HepG2 (cell line): ENCODE measurements around the gene MYL4. TPM values are rescaled to one million over a fixed set of nuclear protein-coding genes. Genes with fewer than 3 reads are reported as not detected.

Experiments
- ATAC-seq: fragments of 200-7000 bp; cut with Tn5 transposase; 3 replicates; pipeline ENCODE4 v1.9.1; 2020; ENCODE audit warnings: mild to moderate bottlenecking, moderate library complexity
- BruUV-seq: library from RNA; stranded (reverse); fragments of 400-500 nt; replicated peaks from 2 replicates; lab custom pipeline; 2021; lab: Mats Ljungman, UMichigan
- CTCF ChIA-PET: fragments of 300-600 bp; formaldehyde crosslinking; extraction: SDS; loops from one replicate; lab custom pipeline; 2021; ENCODE audit warnings: low total read pairs, inconsistent platforms, low intra/inter-chr PET ratio; lab: Yijun Ruan, JAX
- POLR2A ChIA-PET: fragments of 350-600 bp; sonication (Branson Sonifier 250); formaldehyde crosslinking; loops from one replicate; lab custom pipeline; 2020; ENCODE audit warnings: antibody characterized with exemption, inconsistent platforms; lab: Yijun Ruan, JAX
- DNase-seq: peaks from one replicate; pipeline ENCODE4 v3.0.0-alpha.2; 2015; ENCODE audit warnings: low spot score
- FAIRE-seq: peaks from 3 replicates; lab custom pipeline; 2011; peaks lifted over from hg19 to GRCh38; lab: Jason Lieb, UNC
- H2AFZ ChIP-seq: one replicate; pipeline ENCODE4 v1.6.1; 2011; ENCODE audit warnings: low read length, inconsistent platforms
- H3K27ac ChIP-seq: fragments of 300-600 bp; 3 replicates; pipeline ENCODE4 v1.8.0; 2011; ENCODE audit warnings: mixed run types, mild to moderate bottlenecking, mixed read lengths, low read length, inconsistent platforms; ENCODE audit not compliant: insufficient read depth; ENCODE audit errors: extremely low read length
- H3K27me3 ChIP-seq, 2 experiments: fragments of 200-600 bp in 1 of 2; 2 replicates in 1 of 2; 3 replicates in 1 of 2; pipeline versions ENCODE4 v1.6.0 to v1.8.0; 2011; ENCODE audit warnings: low read length in 2 of 2, mild to moderate bottlenecking in 2 of 2, moderate library complexity in 2 of 2, inconsistent platforms in 1 of 2; ENCODE audit not compliant: insufficient read depth in 2 of 2, control insufficient read depth in 1 of 2
- H3K36me3 ChIP-seq, 2 experiments: fragments of 200-600 bp in 1 of 2; replicated peaks in 1 of 2; 2 replicates in 1 of 2; 3 replicates in 1 of 2; pipeline versions ENCODE4 v1.5.1 to v1.8.0; 2011; ENCODE audit warnings: low read length in 2 of 2, inconsistent platforms in 1 of 2; ENCODE audit not compliant: insufficient read depth in 2 of 2, control insufficient read depth in 1 of 2
- H3K4me1 ChIP-seq: 2 replicates; pipeline ENCODE4 v1.5.1; 2012; ENCODE audit warnings: low read length, inconsistent platforms; ENCODE audit not compliant: insufficient read depth
- H3K4me2 ChIP-seq: 2 replicates; pipeline ENCODE4 v1.6.0; 2011; ENCODE audit warnings: low read depth, low read length, inconsistent platforms
- H3K4me3 ChIP-seq, 3 experiments: fragments of 200-600 bp in 1 of 3; sonication (generic), shearing (Covaris generic) in 1 of 3; replicated peaks in 1 of 3; 2 replicates each; pipeline ENCODE4 v1.5.1; 2011 to 2016; ENCODE audit warnings: low read length in 3 of 3, inconsistent platforms in 2 of 3, low read depth in 2 of 3, mild to moderate bottlenecking in 2 of 3, control low read depth in 1 of 3, mixed read lengths in 1 of 3; ENCODE audit not compliant: insufficient read depth in 1 of 3
- H3K79me2 ChIP-seq: one replicate; pipeline ENCODE4 v1.6.1; 2011; ENCODE audit warnings: low read length, inconsistent platforms; ENCODE audit not compliant: insufficient read depth
- H3K9ac ChIP-seq: 2 replicates; pipeline ENCODE4 v1.6.0; 2011; ENCODE audit warnings: mild to moderate bottlenecking, low read depth, low read length, inconsistent platforms; ENCODE audit not compliant: insufficient read depth
- H3K9me3 ChIP-seq: 2 replicates; pipeline ENCODE4 v1.5.1; 2012; ENCODE audit warnings: mild to moderate bottlenecking, low read length
- H4K20me1 ChIP-seq: 2 replicates; pipeline ENCODE4 v1.6.0; 2011; ENCODE audit warnings: inconsistent platforms, mild to moderate bottlenecking, low read length, moderate library complexity; ENCODE audit not compliant: insufficient read depth
- ATRX ChIP-seq: sonication (generic); formaldehyde crosslinking; IDR thresholded peaks from 2 replicates; pipeline ENCODE4 v1.4.0; 2020; ENCODE audit warnings: missing genetic modification reagents, borderline replicate concordance
- FOXP1 ChIP-seq, 2 experiments: fragments of 450-650 bp in 1 of 2; IDR thresholded peaks; 2 replicates each; pipeline ENCODE4 v1.6.1; 2017 to 2018; ENCODE audit warnings: antibody characterized with exemption in 1 of 2
- HMG20B ChIP-seq: conservative IDR thresholded peaks from 2 replicates; pipeline ENCODE4 v1.6.1; 2016; ENCODE audit warnings: missing genetic modification reagents, missing compliant biosample characterization
- MIXL1 ChIP-seq: IDR thresholded peaks from 2 replicates; pipeline ENCODE4 v1.6.1; 2016
- NCOA1 ChIP-seq: sonication (generic); formaldehyde crosslinking; IDR thresholded peaks from 2 replicates; pipeline ENCODE4 v1.9.0; 2021; ENCODE audit warnings: missing genetic modification reagents
- PHF8 ChIP-seq: sonication (generic); formaldehyde crosslinking; IDR thresholded peaks from 2 replicates; pipeline ENCODE4 v1.5.0; 2020; ENCODE audit warnings: missing genetic modification reagents
- REXO4 ChIP-seq: sonication (generic); formaldehyde crosslinking; IDR thresholded peaks from 2 replicates; pipeline ENCODE4 v1.8.0; 2022; ENCODE audit warnings: missing genetic modification reagents, mild to moderate bottlenecking, borderline replicate concordance
- TAF15 ChIP-seq: fragments of 200-400 bp; formaldehyde crosslinking; IDR thresholded peaks from one replicate; pipeline ENCODE4 v1.6.1; 2018; ENCODE audit warnings: mild to moderate bottlenecking, low read depth, low read length; ENCODE audit not compliant: poor library complexity, severe bottlenecking
- TCF12 ChIP-seq, 2 experiments: fragments of 450-650 bp in 1 of 2; sonication (generic) in 1 of 2; formaldehyde crosslinking in 1 of 2; IDR thresholded peaks; 2 replicates each; pipeline versions ENCODE4 v1.6.1 to v1.8.0; 2017 to 2022; ENCODE audit warnings: antibody characterized with exemption in 1 of 2, mild to moderate bottlenecking in 1 of 2, missing genetic modification reagents in 1 of 2, moderate library complexity in 1 of 2
- ZNF598 ChIP-seq: sonication (generic); formaldehyde crosslinking; IDR thresholded peaks from 2 replicates; pipeline ENCODE4 v1.5.1; 2020; ENCODE audit warnings: mild to moderate bottlenecking, missing genetic modification reagents, borderline replicate concordance
- ZNF83 ChIP-seq: sonication (generic); formaldehyde crosslinking; IDR thresholded peaks from 2 replicates; pipeline ENCODE4 v1.4.0; 2020; ENCODE audit warnings: missing genetic modification reagents, mild to moderate bottlenecking, borderline replicate concordance
- ZSCAN30 ChIP-seq: sonication (generic); formaldehyde crosslinking; IDR thresholded peaks from 2 replicates; pipeline ENCODE4 v1.5.0; 2020; ENCODE audit warnings: mild to moderate bottlenecking, missing genetic modification reagents
- WGBS: methylation state at CpG from one replicate; pipeline ENCODE4 v1.1.6; 2017; ENCODE audit warnings: low lambda C conversion rate; 5-methylcytosine and 5-hydroxymethylcytosine counted together
- in situ Hi-C: cut with HindIII; loops from 2 replicates; pipeline ENCODE4 v1.10.0; 2017; ENCODE audit warnings: low pct_unique_long_range_greater_than_20kb; ENCODE audit not compliant: extremely low pct_ligation_motif_present
- intact Hi-C: fragments of 100-400 bp; cut with micrococcal nuclease; formaldehyde crosslinking; loops from one replicate; pipeline ENCODE4 v1.10.0; 2022; ENCODE audit not compliant: unreplicated experiment
- polyA plus RNA-seq, 8 experiments: library from polyadenylated mRNA; depleted of rRNA in 3 of 8; stranded (reverse) in 7 of 8; unstranded in 1 of 8; fragments of >200 nt; fragmentation: Illumina TruSeq in 4 of 8; extraction: Trizol in 4 of 8; gene quantifications; 2 replicates each; pipeline versions ENCODE4 v1.2.1 to v1.2.3, GENCODE V29; 2011 to 2016; ENCODE audit warnings: low read depth in 4 of 8, missing spikeins in 1 of 8, mixed read lengths in 1 of 8; ENCODE audit not compliant: insufficient read depth in 1 of 8
- total RNA-seq, 5 experiments: library from RNA; depleted of rRNA; stranded (reverse); fragments of >200 nt; fragmentation: Illumina TruSeq; extraction: Trizol; gene quantifications; 2 replicates each; pipeline ENCODE4 v1.2.3, GENCODE V29; 2016; ENCODE audit warnings: low read depth in 1 of 5

The MYL4 gene
- total and polyA plus RNA-seq, 2 of the 13 experiments (the other 11 are each of a cell fraction or from before 2014, with no cell fraction given): not detected

GRCh38 chr17:47250855-47251254 is 41.7 kb downstream of the MYL4 start:
- Histone ChIP-seq H3K4me2 (no peak overlapping the region), H3K4me3 (no peak overlapping the region), H4K20me1 (no peaks in the 10 kb centered on the region), H3K9ac (no peak overlapping the region), H3K9me3 (no peaks in the 10 kb centered on the region), H3K79me2 (no peaks in the 10 kb centered on the region), H2AFZ (no peak overlapping the region), H3K4me1 (peaks cover 30% of the 10 kb centered on the region), H3K27me3 (peaks cover 0 to 11% of the 10 kb centered on the region in 2 experiments; a peak in 4 of 5 replicates), H3K36me3 (no peaks in the 10 kb centered on the region), H3K27ac (no peak overlapping the region)
- no peak for TF ChIP-seq ZNF83 (CRISPR knock-in tag)
- TF ChIP-seq PHF8: no peak
- TF ChIP-seq TCF12 (IDR thresholded peaks at IDR 0.05): no peak
- no peak for TF ChIP-seq TCF12 (CRISPR knock-in tag; IDR thresholded peaks at IDR 0.05)
- no peak for TF ChIP-seq ZNF598 (CRISPR knock-in tag)
- TF ChIP-seq HMG20B: no peak
- TF ChIP-seq MIXL1 (CRISPR knock-in tag): no peak
- TF ChIP-seq NCOA1 (CRISPR knock-in tag): no peak
- in situ Hi-C loops: no loop called here
- FAIRE-seq: no peak
- ChIA-PET POLR2A (no interaction called here), CTCF (no interaction called here)
- intact Hi-C loops: no loop called here
- 53% methylated on average over 2 of the region's 2 CpGs for WGBS
- no TSS peak for BruUV-seq
- no peak for DNase-seq
- no peak for ATAC-seq

GRCh38 chr17:47251421-47251940 is 42.3 kb downstream of the MYL4 start:
- CTCF ChIA-PET: no interaction called here
- BruUV-seq: no TSS peak
- H4K20me1 ChIP-seq: no peaks in the 10 kb centered on the region
- H3K36me3 ChIP-seq: no peaks in the 10 kb centered on the region
- H3K27me3 ChIP-seq: peaks cover 0 to 11% of the 10 kb centered on the region in 2 experiments; a peak in 4 of 5 replicates
- POLR2A ChIA-PET: interaction anchor here (0.7 to 1.6 kb wide), 2 partner anchors 17 to 40 kb away, joined by 3 to 4 read pairs; no protein-coding TSS in a partner anchor
- H2AFZ ChIP-seq: no peak overlapping the region
- intact Hi-C loops: no loop called here
- WGBS: 4% methylated on average over 1 of the region's 1 CpG
- ATAC-seq (no peak), FAIRE-seq (no peak), DNase-seq (no peak)
- no peaks in the 10 kb centered on the region for H3K79me2 ChIP-seq
- no peak overlapping the region for H3K9ac ChIP-seq
- no peaks in the 10 kb centered on the region for H3K9me3 ChIP-seq
- TF ChIP-seq FOXP1 (IDR thresholded peaks at IDR 0.05) (no peak), FOXP1 (CRISPR knock-in tag; IDR thresholded peaks at IDR 0.05) (no peak), ATRX (CRISPR knock-in tag) (no peak), REXO4 (CRISPR knock-in tag) (no peak), ZSCAN30 (CRISPR knock-in tag) (0 out of 2 replicates have a peak, but pooled peaks have one; percentile 12), TAF15 (no peak)
- H3K4me2 ChIP-seq: no peak overlapping the region
- peaks cover 30% of the 10 kb centered on the region for H3K4me1 ChIP-seq
- no peak overlapping the region for H3K4me3 ChIP-seq
- in situ Hi-C loops: no loop called here
- H3K27ac ChIP-seq: no peak overlapping the region
